OCI-LY3 (cell line): ENCODE measurements around the gene PBX2.
A peak's percentile ranks its signal among the peaks of the same experiment; 100 is the strongest.

ENCODE experiments used
- H2AFZ ChIP-seq: fragments of 200-600, 300-600 bp; shearing (Covaris generic); 2 replicates; pipeline ENCODE4 v1.6.0; 2014; ENCODE audit warnings: antibody characterized with exemption, low read depth, low read length
- H3K27ac ChIP-seq: fragments of 200-600, 300-600 bp; sonication (generic); 2 replicates; pipeline ENCODE4 v1.5.1; 2014; ENCODE audit warnings: mild to moderate bottlenecking, low read length, moderate library complexity, mixed read lengths
- H3K27me3 ChIP-seq: fragments of 200-600, 300-600 bp; sonication (generic); 2 replicates; pipeline ENCODE4 v1.6.1; 2014; ENCODE audit warnings: low read depth, low read length, mixed read lengths
- H3K36me3 ChIP-seq: fragments of 200-600, 300-600 bp; sonication (generic); replicated peaks from 2 replicates; pipeline ENCODE3; 2014; ENCODE audit warnings: low read depth, low read length, mixed read lengths
- H3K4me1 ChIP-seq: fragments of 300-600, 200-600 bp; sonication (generic); 2 replicates; pipeline ENCODE4 v1.6.1; 2014; ENCODE audit warnings: low read length, mixed read lengths
- H3K4me2 ChIP-seq: fragments of 200-600, 300-600 bp; sonication (generic); 2 replicates; pipeline ENCODE4 v1.6.1; 2014; ENCODE audit warnings: low read length, mixed read lengths
- H3K4me3 ChIP-seq: fragments of 300-600, 200-600 bp; sonication (generic); 2 replicates; pipeline ENCODE4 v1.5.1; 2014; ENCODE audit warnings: antibody characterized with exemption, mild to moderate bottlenecking, low read length, moderate library complexity
- H3K79me2 ChIP-seq: fragments of 300-600, 200-600 bp; shearing (Covaris generic); 2 replicates; pipeline ENCODE4 v1.6.1; 2014; ENCODE audit warnings: mild to moderate bottlenecking, low read length, mixed read lengths
- H3K9ac ChIP-seq: fragments of 300-600, 200-600 bp; shearing (Covaris generic); 2 replicates; pipeline ENCODE4 v1.6.0; 2014; ENCODE audit warnings: mild to moderate bottlenecking, low read length, moderate library complexity
- H3K9me3 ChIP-seq: fragments of 200-600, 300-600 bp; shearing (Covaris generic); 2 replicates; pipeline ENCODE4 v1.6.1; 2014; ENCODE audit warnings: low read length, mixed read lengths; ENCODE audit not compliant: insufficient read depth
- H4K20me1 ChIP-seq: fragments of 200-600, 300-600 bp; sonication (generic); 2 replicates; pipeline ENCODE4 v1.6.1; 2016; ENCODE audit warnings: low read length, mixed read lengths; ENCODE audit not compliant: insufficient read depth
- EZH2phosphoT487 ChIP-seq: fragments of 200-600 bp; shearing (Covaris generic); IDR thresholded peaks from 2 replicates; pipeline ENCODE4 v1.6.1; 2018; ENCODE audit warnings: antibody characterized with exemption, mixed run types, low read depth
- TF ChIP-seq, protein P1 (sequence below): fragments of 200-600, 300-600 bp; sonication (generic); IDR thresholded peaks from 2 replicates; pipeline ENCODE4 v1.5.1; 2014; ENCODE audit warnings: antibody characterized with exemption, low read length, low read depth

The PBX2 gene

DNA sequence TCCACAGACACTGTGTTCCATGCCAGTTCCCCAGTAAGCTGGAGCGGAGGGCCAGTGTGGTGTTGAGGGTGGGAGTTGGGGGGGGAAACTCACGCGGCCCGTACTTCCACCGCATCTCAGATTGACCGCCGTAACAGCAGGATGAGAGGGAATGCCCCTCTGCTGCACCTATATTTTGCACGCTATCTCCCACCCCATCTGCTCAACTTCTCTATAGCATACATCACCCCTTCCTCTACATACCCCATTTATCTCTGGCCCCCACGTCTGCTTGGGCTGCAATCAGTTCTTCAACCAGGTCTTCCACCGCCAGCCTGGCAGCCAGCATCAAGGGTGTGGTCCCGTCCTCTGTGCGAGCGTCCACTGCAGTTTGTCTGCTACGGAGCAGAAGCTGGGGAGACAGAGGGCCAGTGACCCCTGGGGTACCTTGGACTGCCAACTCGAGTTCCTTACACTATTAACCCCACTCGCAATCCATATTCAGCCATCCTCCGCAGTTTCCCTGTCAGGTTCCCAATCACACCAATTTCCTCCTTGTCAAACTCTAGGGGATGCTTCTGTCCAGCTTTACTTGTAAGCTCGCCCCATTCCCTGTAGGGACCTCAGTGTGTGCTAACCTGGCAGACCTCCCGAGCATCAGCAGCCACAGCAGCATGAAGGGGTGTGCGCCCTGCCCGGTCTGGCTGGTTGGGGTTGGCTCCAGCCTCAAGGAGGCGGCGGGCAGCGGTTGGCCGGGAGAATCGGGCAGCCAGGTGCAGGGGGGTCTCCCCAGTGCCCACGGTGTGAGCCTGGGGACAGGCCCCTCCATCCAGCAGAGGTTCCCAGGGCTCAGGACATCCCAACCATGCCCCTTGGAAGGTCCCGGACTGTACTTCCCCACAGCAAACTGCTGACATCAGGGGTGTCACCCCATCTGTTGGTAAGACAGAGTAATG lies 6.9 kb upstream of the PBX2 start:
- Histone ChIP-seq H3K36me3 (no peaks in the 10 kb centered on the region), H3K79me2 (peaks cover 4% of the 10 kb centered on the region), H2AFZ (no peak overlapping the region; the same call in 1 of the 2 replicates), H3K9me3 (no peaks in the 10 kb centered on the region), H4K20me1 (no peaks in the 10 kb centered on the region), H3K27me3 (no peaks in the 10 kb centered on the region), H3K27ac (peak overlapping the region; percentile 86), H3K4me3 (peak overlapping the region; percentile 92), H3K4me2 (peak overlapping the region; percentile 83), H3K4me1 (peaks cover 31% of the 10 kb centered on the region), H3K9ac (peak overlapping the region; percentile 98)
- TF ChIP-seq, protein P1, sequence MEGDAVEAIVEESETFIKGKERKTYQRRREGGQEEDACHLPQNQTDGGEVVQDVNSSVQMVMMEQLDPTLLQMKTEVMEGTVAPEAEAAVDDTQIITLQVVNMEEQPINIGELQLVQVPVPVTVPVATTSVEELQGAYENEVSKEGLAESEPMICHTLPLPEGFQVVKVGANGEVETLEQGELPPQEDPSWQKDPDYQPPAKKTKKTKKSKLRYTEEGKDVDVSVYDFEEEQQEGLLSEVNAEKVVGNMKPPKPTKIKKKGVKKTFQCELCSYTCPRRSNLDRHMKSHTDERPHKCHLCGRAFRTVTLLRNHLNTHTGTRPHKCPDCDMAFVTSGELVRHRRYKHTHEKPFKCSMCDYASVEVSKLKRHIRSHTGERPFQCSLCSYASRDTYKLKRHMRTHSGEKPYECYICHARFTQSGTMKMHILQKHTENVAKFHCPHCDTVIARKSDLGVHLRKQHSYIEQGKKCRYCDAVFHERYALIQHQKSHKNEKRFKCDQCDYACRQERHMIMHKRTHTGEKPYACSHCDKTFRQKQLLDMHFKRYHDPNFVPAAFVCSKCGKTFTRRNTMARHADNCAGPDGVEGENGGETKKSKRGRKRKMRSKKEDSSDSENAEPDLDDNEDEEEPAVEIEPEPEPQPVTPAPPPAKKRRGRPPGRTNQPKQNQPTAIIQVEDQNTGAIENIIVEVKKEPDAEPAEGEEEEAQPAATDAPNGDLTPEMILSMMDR, result peak; percentile 22
- TF ChIP-seq EZH2phosphoT487, result no peak

DNA sequence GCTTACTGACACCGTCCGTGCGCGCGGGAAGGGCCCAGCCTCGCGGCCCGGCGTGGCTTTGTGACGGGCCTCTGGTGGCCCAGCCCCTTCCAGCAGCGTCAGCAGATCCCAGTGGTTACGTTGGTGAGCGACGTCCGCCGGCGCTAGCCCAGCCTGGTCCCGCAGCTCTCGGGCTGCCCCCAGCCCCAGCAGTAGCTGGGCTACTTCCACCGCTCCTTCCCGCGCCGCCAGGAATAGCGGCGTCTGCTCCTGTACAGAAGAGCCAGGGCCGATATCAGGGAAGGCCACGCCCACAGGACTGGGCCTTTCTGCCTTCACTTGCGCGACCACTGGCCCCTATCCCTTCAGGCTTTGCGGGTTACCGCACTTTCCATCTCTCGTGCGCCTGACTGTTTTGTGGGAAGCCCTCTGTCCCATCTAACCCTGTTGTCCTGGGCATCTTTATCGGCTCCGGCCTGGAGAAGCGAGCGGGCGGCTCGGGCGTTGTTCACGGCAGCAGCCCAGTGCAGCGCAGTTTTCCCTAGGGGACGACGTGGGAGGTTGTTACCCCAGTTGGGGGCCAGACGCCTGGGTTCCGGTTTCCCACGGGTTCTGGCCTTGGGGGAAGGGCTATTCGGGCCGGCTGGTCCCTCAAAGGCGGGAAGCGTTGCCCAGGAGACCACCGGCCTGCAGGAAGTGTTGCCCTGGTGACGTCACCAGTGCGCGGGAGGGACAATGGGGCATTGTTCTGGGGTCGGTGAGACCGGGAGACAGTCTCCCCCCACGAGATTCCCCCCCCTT lies 6.1 kb upstream of the PBX2 start:
- H3K36me3 ChIP-seq, result peaks cover 2% of the 10 kb centered on the region
- peak overlapping the region; percentile 83 for H3K4me2 ChIP-seq
- TF ChIP-seq, protein P1, result no peak
- TF ChIP-seq EZH2phosphoT487, result no peak
- H3K27me3 ChIP-seq, result no peaks in the 10 kb centered on the region
- H3K79me2 ChIP-seq, result peaks cover 13% of the 10 kb centered on the region
- no peaks in the 10 kb centered on the region for H3K9me3 ChIP-seq
- H3K9ac ChIP-seq, result peak overlapping the region; percentile 98
- peak overlapping the region; percentile 86 for H3K27ac ChIP-seq
- no peaks in the 10 kb centered on the region for H4K20me1 ChIP-seq
- H3K4me1 ChIP-seq, result peaks cover 34% of the 10 kb centered on the region
- no peak overlapping the region; the same call in 1 of the 2 replicates for H2AFZ ChIP-seq
- peak overlapping the region; percentile 92 for H3K4me3 ChIP-seq

DNA sequence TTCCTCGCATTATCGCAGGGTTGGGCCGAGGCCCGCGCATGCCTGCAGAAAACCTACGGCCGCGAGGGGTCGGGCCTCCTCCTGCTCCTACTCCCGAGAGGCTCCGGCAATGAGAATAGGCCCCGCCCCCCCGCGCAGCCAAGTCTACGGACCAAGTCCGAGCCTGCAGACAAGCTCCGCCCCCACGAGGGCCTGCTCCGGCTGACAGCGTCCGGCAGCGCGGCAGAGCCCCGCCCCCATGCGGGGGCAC lies 5.6 kb upstream of the PBX2 start:
- Histone ChIP-seq H2AFZ (no peak overlapping the region), H3K9me3 (no peaks in the 10 kb centered on the region), H3K36me3 (peaks cover 4% of the 10 kb centered on the region), H3K4me1 (peaks cover 38% of the 10 kb centered on the region), H3K4me2 (0 out of 2 replicates have a peak overlapping the region, but pooled peaks have one; percentile 97), H3K4me3 (peak overlapping the region; percentile 92), H4K20me1 (no peaks in the 10 kb centered on the region), H3K27ac (peak overlapping the region; percentile 86; the same call in 1 of the 2 replicates), H3K79me2 (peaks cover 18% of the 10 kb centered on the region), H3K9ac (peak overlapping the region; percentile 96; the same call in 1 of the 2 replicates), H3K27me3 (no peaks in the 10 kb centered on the region)
- TF ChIP-seq, protein P1, result no peak
- no peak for TF ChIP-seq EZH2phosphoT487
